GM12878 (cell line): ENCODE results near the gene NAT8L. TPM values are rescaled to one million over a fixed set of nuclear protein-coding genes. Genes with fewer than 3 reads are reported as not detected.

Experiments used
- BMI1 ChIP-seq: fragments of 450-650 bp; IDR thresholded peaks from 2 replicates; pipeline ENCODE4 v1.6.1; 2016; ENCODE audit warnings: mild to moderate bottlenecking, moderate library complexity, borderline replicate concordance
- CREB1 ChIP-seq: IDR thresholded peaks from 2 replicates; pipeline ENCODE4 v1.6.1; 2012; ENCODE audit warnings: low read depth, mild to moderate bottlenecking, inconsistent platforms
- FOXM1 ChIP-seq: IDR thresholded peaks from 2 replicates; pipeline ENCODE4 v1.6.1; 2012; ENCODE audit warnings: low read depth, mild to moderate bottlenecking, inconsistent platforms, low read length, moderate library complexity
- IKZF1 ChIP-seq: fragments of 450-650 bp; conservative IDR thresholded peaks from 2 replicates; pipeline ENCODE4 v1.6.1; 2017; ENCODE audit warnings: antibody characterized with exemption, mild to moderate bottlenecking
- ZBTB40 ChIP-seq: fragments of 450-650 bp; IDR thresholded peaks from 2 replicates; pipeline ENCODE4 v1.6.1; 2016; ENCODE audit warnings: mild to moderate bottlenecking, moderate library complexity, borderline replicate concordance
- polyA plus RNA-seq, 11 experiments: library from polyadenylated mRNA; depleted of rRNA in 4 of 11; unstranded in 6 of 11; stranded (reverse) in 5 of 11; fragments of >200 nt; fragmentation: Nextera tagmentation in 4 of 11; fragmentation: Illumina TruSeq in 1 of 11; extraction: Ambion mirVana in 4 of 11; extraction: Trizol in 1 of 11; gene quantifications; 1 replicate in 1 of 11; 2 replicates in 10 of 11; pipeline versions ENCODE4 v1.2.1 to v1.2.3, GENCODE V29; 2011 to 2016; ENCODE audit warnings: inconsistent platforms in 2 of 11, missing spikeins in 2 of 11, low read depth in 1 of 11
- total RNA-seq, 4 experiments: library from RNA; depleted of rRNA in 3 of 4; stranded (reverse); fragments of >200 nt in 3 of 4; fragmentation: Illumina TruSeq in 1 of 4; extraction: Trizol in 1 of 4; gene quantifications; 2 replicates each; pipeline versions ENCODE4 v1.2.1 to v1.2.3, GENCODE V29; 2013 to 2021
- TF ChIP-seq, protein P1 (sequence below): fragments of 150-350 bp; IDR thresholded peaks from 2 replicates; pipeline ENCODE4 v1.6.1; 2014; ENCODE audit warnings: mild to moderate bottlenecking, low read depth, low read length
- TF ChIP-seq, protein P2 (sequence below): fragments of 450-650 bp; IDR thresholded peaks from 2 replicates; pipeline ENCODE4 v1.6.1; 2017; ENCODE audit warnings: mild to moderate bottlenecking, moderate library complexity

NAT8L gene
- total and polyA plus RNA-seq, 10 of the 15 experiments (the other 5 are each of a cell fraction or from before 2014, with no cell fraction given): 0.01 to 0.31 (median 0.11) TPM; not detected in 5

DNA sequence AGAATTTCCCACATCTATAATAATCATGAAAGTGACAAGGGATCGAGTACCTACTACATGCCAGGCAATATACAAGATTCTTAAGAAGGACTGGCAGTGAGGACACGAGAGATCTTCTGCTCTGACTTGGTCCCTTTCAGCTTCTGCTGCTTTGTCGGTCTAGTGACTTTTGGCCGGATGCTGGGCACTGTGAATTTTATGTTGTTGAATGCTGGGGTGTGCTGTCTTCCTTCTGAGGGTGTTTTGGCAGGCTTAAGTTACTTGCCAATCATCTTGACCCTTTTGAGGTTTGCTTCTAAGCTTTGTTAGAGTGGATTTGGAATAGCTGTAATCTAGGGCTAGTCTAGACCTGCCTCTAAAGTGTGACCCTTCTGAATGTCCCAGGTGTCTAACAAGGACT lies 23.5 kb downstream of the NAT8L start (continued):
- TF ChIP-seq ZBTB40: no peak
- TF ChIP-seq, protein P1, sequence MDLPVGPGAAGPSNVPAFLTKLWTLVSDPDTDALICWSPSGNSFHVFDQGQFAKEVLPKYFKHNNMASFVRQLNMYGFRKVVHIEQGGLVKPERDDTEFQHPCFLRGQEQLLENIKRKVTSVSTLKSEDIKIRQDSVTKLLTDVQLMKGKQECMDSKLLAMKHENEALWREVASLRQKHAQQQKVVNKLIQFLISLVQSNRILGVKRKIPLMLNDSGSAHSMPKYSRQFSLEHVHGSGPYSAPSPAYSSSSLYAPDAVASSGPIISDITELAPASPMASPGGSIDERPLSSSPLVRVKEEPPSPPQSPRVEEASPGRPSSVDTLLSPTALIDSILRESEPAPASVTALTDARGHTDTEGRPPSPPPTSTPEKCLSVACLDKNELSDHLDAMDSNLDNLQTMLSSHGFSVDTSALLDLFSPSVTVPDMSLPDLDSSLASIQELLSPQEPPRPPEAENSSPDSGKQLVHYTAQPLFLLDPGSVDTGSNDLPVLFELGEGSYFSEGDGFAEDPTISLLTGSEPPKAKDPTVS: no peak
- no peak for TF ChIP-seq IKZF1
- no peak for TF ChIP-seq CREB1
- no peak for TF ChIP-seq BMI1
- TF ChIP-seq, protein P2, sequence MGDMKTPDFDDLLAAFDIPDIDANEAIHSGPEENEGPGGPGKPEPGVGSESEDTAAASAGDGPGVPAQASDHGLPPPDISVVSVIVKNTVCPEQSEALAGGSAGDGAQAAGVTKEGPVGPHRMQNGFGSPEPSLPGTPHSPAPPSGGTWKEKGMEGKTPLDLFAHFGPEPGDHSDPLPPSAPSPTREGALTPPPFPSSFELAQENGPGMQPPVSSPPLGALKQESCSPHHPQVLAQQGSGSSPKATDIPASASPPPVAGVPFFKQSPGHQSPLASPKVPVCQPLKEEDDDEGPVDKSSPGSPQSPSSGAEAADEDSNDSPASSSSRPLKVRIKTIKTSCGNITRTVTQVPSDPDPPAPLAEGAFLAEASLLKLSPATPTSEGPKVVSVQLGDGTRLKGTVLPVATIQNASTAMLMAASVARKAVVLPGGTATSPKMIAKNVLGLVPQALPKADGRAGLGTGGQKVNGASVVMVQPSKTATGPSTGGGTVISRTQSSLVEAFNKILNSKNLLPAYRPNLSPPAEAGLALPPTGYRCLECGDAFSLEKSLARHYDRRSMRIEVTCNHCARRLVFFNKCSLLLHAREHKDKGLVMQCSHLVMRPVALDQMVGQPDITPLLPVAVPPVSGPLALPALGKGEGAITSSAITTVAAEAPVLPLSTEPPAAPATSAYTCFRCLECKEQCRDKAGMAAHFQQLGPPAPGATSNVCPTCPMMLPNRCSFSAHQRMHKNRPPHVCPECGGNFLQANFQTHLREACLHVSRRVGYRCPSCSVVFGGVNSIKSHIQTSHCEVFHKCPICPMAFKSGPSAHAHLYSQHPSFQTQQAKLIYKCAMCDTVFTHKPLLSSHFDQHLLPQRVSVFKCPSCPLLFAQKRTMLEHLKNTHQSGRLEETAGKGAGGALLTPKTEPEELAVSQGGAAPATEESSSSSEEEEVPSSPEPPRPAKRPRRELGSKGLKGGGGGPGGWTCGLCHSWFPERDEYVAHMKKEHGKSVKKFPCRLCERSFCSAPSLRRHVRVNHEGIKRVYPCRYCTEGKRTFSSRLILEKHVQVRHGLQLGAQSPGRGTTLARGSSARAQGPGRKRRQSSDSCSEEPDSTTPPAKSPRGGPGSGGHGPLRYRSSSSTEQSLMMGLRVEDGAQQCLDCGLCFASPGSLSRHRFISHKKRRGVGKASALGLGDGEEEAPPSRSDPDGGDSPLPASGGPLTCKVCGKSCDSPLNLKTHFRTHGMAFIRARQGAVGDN: no peak
- no peak for TF ChIP-seq FOXM1
